Measurements from ENCODE around the gene SHH. TPM values are rescaled to one million over a fixed set of nuclear protein-coding genes. Genes with fewer than 3 reads are reported as not detected.

The SHH gene
- polyA plus RNA-seq, 1 experiment: not detected

- peak overlapping the region; percentile 49 for H3K4me3 ChIP-seq (ENCODE audit: low read depth, low read length)
- H3K9me3 ChIP-seq (ENCODE audit: control insufficient read depth, insufficient read depth, low read length): no peaks in the 10 kb centered on the region; the same call in 1 of the 2 replicates
- POLR2A ChIA-PET: no interaction called here
- no peak overlapping the region for H3K27ac ChIP-seq (ENCODE audit: low read depth, low read length)
- peaks cover 72% of the 10 kb centered on the region for H3K27me3 ChIP-seq (ENCODE audit: control insufficient read depth, insufficient read depth, low read length)
- CTCF ChIA-PET: interaction anchor here (1.0 to 1.7 kb wide), 9 partner anchors 54 to 1142 kb away, joined by 3 to 8 read pairs (median 4); no protein-coding TSS in a partner anchor
- DNase-seq (ENCODE audit: low read depth, low spot score): no peak
- no peak; the same call in 1 of the 2 replicates for TF ChIP-seq CTCF (IDR thresholded peaks at IDR 0.05; ENCODE audit: low read depth, low read length)
Measured at GRCh38 chr7:155806096-155806871, 6.0 kb downstream of the SHH start.

- no peaks in the 10 kb centered on the region; the same call in 1 of the 2 replicates for H3K9me3 ChIP-seq (ENCODE audit: control insufficient read depth, insufficient read depth, low read length)
- DNase-seq (ENCODE audit: low read depth, low spot score): no peak
- peaks cover 72% of the 10 kb centered on the region for H3K27me3 ChIP-seq (ENCODE audit: control insufficient read depth, insufficient read depth, low read length)
- ChIA-PET POLR2A (no interaction called here), CTCF (interaction anchor here (1.0 to 1.7 kb wide), 9 partner anchors 55 to 1143 kb away, joined by 3 to 8 read pairs (median 4); no protein-coding TSS in a partner anchor)
- H3K27ac ChIP-seq (ENCODE audit: low read depth, low read length): no peak overlapping the region
- H3K4me3 ChIP-seq (ENCODE audit: low read depth, low read length): peak overlapping the region; percentile 49
- no peak for TF ChIP-seq CTCF (IDR thresholded peaks at IDR 0.05; ENCODE audit: low read depth, low read length)
Measured at GRCh38 chr7:155805826-155806095, 6.5 kb downstream of the SHH start.

DNA sequence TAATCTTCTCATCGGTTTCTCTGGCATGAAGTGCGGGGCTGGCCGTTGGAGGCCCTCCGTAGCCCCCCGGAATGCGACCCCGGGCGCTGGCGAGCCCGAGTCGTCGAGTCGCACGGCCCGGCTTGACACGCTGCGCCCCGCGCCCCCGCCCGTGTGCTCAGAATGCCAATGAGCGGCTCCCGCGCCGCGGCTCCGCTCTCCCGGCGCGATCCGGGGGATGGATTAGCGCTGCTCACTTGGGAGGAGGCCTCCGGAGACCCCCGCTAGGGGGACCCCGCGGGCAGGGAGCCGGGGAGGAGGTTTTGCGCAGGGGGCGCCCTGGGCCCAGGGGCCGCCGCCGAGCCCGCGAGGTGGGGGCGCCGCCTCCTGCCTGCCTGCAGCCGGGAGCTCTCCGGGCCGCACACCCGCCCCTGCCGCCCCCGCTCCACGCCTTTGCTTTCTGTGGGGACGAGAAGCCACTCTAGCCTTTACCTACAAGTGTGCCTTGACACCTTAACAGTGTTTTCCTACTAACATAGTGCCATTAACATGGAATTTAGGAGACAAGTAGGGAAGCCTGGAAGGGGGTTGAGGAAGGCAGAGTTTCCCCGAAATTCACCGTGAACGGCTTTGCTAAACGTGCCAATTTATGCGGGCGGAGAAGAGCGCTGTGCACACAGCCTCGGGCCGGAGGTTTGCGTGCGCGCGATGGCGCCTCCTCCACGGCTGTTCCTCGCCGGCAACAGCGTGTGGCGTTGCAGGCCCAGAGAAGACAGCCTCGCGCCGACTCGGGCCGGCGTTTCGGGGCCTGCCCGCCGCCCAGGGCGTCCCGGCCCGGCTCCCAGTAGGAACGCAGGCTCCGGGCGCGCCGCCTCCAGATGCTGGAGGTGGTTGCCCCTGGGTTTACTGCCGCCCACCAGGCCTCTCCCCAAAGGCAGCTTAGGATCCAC, 7.1 kb downstream of the SHH start:
- Histone ChIP-seq H3K27ac (ENCODE audit: low read depth, low read length) (no peak overlapping the region), H3K27me3 (ENCODE audit: control insufficient read depth, insufficient read depth, low read length) (peaks cover 68% of the 10 kb centered on the region), H3K9me3 (ENCODE audit: control insufficient read depth, insufficient read depth, low read length) (no peaks in the 10 kb centered on the region; the same call in 1 of the 2 replicates), H3K4me3 (ENCODE audit: low read depth, low read length) (peak overlapping the region; percentile 49)
- peak; percentile 60 for TF ChIP-seq CTCF (IDR thresholded peaks at IDR 0.05; ENCODE audit: low read depth, low read length)
- POLR2A ChIA-PET: no interaction called here
- DNase-seq (ENCODE audit: low read depth, low spot score): no peak
- CTCF ChIA-PET: interaction anchor here (0.6 to 1.7 kb wide), 14 partner anchors 19 to 1143 kb away, joined by 3 to 8 read pairs (median 4); partner anchors contain the start of gene RNF32

DNA sequence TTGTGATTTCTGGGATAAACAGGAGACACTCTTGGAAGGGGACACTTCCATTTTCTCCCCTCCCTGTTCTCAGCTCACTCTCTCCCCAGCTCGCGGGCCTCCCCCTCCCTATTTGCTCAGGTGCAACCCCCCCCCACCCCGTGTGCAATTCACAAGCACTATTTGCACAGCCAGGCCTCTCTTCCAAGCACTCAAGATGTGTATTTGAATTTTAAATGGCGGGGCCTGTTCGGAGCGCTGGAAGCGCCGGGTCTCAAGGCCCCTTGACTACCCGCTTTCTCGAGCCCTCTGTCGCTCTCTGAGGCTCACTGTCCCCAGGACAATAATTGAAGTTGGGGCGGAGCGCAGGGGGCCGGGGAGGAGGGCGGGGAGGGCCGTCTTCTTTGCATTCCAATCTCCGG, 7.8 kb downstream of the SHH start:
- ChIA-PET POLR2A (interaction anchor here (0.6 kb wide), 1 partner anchor 12 kb away, joined by 8 read pairs; no protein-coding TSS in a partner anchor), CTCF (interaction anchor here (1.0 to 1.7 kb wide), 5 partner anchors 18 to 1022 kb away, joined by 3 to 8 read pairs (median 3); partner anchors contain the start of gene RNF32)
- H3K27me3 ChIP-seq (ENCODE audit: control insufficient read depth, insufficient read depth, low read length): peaks cover 64% of the 10 kb centered on the region
- no peak overlapping the region for H3K27ac ChIP-seq (ENCODE audit: low read depth, low read length)
- no peak for TF ChIP-seq CTCF (IDR thresholded peaks at IDR 0.05; ENCODE audit: low read depth, low read length)
- peak overlapping the region; percentile 27; the same call in 1 of the 2 replicates for H3K4me3 ChIP-seq (ENCODE audit: low read depth, low read length)
- no peaks in the 10 kb centered on the region; the same call in 1 of the 2 replicates for H3K9me3 ChIP-seq (ENCODE audit: control insufficient read depth, insufficient read depth, low read length)
- DNase-seq (ENCODE audit: low read depth, low spot score): no peak
